Renal cortex interstitium (tissue), 11 donors: ENCODE results near the gene GPATCH2L. TPM values are rescaled to one million over a fixed set of nuclear protein-coding genes. Genes with fewer than 3 reads are reported as not detected.

Experiments
- DNase-seq, 11 donors: peaks; one replicate each; pipeline ENCODE4 v3.0.0-alpha.2; 2013; ENCODE audit warnings: low read depth in 9 of 11, low spot score in 4 of 11; ENCODE audit errors: extremely low read depth in 1 of 11
- polyA plus RNA-seq, 3 donors: library from polyadenylated mRNA; unstranded; fragments of 120-200 nt; gene quantifications; one replicate each; pipeline ENCODE4 v1.2.1, GENCODE V29; 2013; ENCODE audit not compliant: insufficient read length in 3 of 3

The GPATCH2L gene
- polyA plus RNA-seq, 3 donors = 35.9 to 42.5 (median 38.3) TPM

- DNase-seq = peak in 1 of 11 donors; percentile 4
Measured at GRCh38 chr14:76232800-76233199, 81.1 kb downstream of the GPATCH2L start.

- DNase-seq = no peak
Measured at GRCh38 chr14:76235628-76236027, 83.9 kb downstream of the GPATCH2L start.

- DNase-seq = no peak
Measured at GRCh38 chr14:76236172-76237130, 84.7 kb downstream of the GPATCH2L start.

GRCh38 chr14:76237349-76237990 lies 85.7 kb downstream of the GPATCH2L start:
- DNase-seq = no peak

GRCh38 chr14:76245097-76245496 lies 93.4 kb downstream of the GPATCH2L start:
- no peak for DNase-seq

GRCh38 chr14:76250302-76250701 lies 98.6 kb downstream of the GPATCH2L start:
- peak in 1 of 11 donors; percentile 6 for DNase-seq

- no peak for DNase-seq
Measured at GRCh38 chr14:76252471-76252870, 100.7 kb downstream of the GPATCH2L start.

GRCh38 chr14:76253111-76253510 lies 101.4 kb downstream of the GPATCH2L start:
- DNase-seq = no peak

GRCh38 chr14:76256545-76256944 lies 104.8 kb downstream of the GPATCH2L start:
- DNase-seq = no peak

- no peak for DNase-seq
Measured at GRCh38 chr14:76257111-76257803, 105.5 kb downstream of the GPATCH2L start.

GRCh38 chr14:76257842-76258397 lies 106.2 kb downstream of the GPATCH2L start:
- no peak for DNase-seq

- no peak for DNase-seq
Measured at GRCh38 chr14:76259029-76259735, 107.5 kb downstream of the GPATCH2L start.

GRCh38 chr14:76260749-76261148 lies 109.0 kb downstream of the GPATCH2L start:
- no peak for DNase-seq

- DNase-seq = no peak
Measured at GRCh38 chr14:76261371-76261811, 109.7 kb downstream of the GPATCH2L start.

- no peak for DNase-seq
Measured at GRCh38 chr14:76262641-76263040, 110.9 kb downstream of the GPATCH2L start.
